Measurements from ENCODE around the gene PPFIBP2. TPM values are rescaled to one million over a fixed set of nuclear protein-coding genes. Genes with fewer than 3 reads are reported as not detected.

The PPFIBP2 gene
- total and polyA plus RNA-seq, 10 of the 15 experiments (the other 5 are each of a cell fraction or from before 2014, with no cell fraction given), result 17.3 to 56.3 (median 39.2) TPM

DNA sequence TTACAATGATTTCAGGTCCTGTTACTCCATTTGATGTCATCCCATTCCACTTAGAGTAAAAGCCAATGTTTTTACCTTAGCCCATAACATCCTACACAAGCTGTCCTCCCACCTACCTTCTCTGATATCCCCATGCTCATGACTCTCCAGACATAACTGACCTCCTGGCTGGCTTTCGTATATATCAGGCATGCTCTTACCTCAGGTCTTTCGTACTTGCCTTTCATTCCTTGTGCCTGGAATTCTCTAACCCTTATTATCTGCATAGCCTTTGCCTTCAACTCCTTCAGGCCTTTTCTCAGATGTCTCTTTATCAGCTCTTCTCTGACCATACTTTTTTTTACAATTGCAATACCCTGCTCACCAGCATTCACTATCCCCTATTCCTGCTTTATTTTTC lies 169.8 kb downstream of the PPFIBP2 start (continued):
- TF ChIP-seq ZNF274 (IDR thresholded peaks at IDR 0.05; ENCODE audit: insufficient read depth, insufficient read length), result no peak
- TF ChIP-seq ASH2L (IDR thresholded peaks at IDR 0.05; ENCODE audit: borderline replicate concordance, low read depth), result no peak
- TF ChIP-seq, protein P1, sequence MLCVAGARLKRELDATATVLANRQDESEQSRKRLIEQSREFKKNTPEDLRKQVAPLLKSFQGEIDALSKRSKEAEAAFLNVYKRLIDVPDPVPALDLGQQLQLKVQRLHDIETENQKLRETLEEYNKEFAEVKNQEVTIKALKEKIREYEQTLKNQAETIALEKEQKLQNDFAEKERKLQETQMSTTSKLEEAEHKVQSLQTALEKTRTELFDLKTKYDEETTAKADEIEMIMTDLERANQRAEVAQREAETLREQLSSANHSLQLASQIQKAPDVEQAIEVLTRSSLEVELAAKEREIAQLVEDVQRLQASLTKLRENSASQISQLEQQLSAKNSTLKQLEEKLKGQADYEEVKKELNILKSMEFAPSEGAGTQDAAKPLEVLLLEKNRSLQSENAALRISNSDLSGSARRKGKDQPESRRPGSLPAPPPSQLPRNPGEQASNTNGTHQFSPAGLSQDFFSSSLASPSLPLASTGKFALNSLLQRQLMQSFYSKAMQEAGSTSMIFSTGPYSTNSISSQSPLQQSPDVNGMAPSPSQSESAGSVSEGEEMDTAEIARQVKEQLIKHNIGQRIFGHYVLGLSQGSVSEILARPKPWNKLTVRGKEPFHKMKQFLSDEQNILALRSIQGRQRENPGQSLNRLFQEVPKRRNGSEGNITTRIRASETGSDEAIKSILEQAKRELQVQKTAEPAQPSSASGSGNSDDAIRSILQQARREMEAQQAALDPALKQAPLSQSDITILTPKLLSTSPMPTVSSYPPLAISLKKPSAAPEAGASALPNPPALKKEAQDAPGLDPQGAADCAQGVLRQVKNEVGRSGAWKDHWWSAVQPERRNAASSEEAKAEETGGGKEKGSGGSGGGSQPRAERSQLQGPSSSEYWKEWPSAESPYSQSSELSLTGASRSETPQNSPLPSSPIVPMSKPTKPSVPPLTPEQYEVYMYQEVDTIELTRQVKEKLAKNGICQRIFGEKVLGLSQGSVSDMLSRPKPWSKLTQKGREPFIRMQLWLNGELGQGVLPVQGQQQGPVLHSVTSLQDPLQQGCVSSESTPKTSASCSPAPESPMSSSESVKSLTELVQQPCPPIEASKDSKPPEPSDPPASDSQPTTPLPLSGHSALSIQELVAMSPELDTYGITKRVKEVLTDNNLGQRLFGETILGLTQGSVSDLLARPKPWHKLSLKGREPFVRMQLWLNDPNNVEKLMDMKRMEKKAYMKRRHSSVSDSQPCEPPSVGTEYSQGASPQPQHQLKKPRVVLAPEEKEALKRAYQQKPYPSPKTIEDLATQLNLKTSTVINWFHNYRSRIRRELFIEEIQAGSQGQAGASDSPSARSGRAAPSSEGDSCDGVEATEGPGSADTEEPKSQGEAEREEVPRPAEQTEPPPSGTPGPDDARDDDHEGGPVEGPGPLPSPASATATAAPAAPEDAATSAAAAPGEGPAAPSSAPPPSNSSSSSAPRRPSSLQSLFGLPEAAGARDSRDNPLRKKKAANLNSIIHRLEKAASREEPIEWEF (IDR thresholded peaks at IDR 0.05; ENCODE audit: insufficient replicate concordance, low read depth, low read length), result no peak
- TF ChIP-seq, protein P2, sequence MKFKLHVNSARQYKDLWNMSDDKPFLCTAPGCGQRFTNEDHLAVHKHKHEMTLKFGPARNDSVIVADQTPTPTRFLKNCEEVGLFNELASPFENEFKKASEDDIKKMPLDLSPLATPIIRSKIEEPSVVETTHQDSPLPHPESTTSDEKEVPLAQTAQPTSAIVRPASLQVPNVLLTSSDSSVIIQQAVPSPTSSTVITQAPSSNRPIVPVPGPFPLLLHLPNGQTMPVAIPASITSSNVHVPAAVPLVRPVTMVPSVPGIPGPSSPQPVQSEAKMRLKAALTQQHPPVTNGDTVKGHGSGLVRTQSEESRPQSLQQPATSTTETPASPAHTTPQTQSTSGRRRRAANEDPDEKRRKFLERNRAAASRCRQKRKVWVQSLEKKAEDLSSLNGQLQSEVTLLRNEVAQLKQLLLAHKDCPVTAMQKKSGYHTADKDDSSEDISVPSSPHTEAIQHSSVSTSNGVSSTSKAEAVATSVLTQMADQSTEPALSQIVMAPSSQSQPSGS (IDR thresholded peaks at IDR 0.05; ENCODE audit: low read length), result no peak
- no peak for TF ChIP-seq MTA2 (IDR thresholded peaks at IDR 0.05; ENCODE audit: low read depth)

DNA sequence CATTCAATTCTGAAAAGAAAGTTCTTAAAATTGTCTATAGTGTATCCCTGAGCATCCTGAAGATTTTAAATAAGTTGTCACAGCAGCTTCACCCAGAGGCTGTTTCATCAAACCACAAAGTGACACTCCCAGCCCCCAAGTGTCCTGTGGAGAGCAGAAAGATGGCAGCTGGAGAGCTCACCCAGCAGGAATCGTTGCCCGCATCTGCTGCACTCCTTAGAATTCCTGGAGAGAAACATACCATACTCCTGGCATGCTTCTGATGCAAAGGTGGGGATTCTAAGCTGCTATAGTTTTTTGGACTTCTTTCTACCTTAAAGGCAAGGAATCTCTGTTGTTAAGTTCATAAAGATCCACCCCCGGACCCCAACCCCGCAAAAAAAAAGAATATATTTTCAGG lies 173.0 kb downstream of the PPFIBP2 start:
- no peak for TF ChIP-seq KDM1A (IDR thresholded peaks at IDR 0.05; ENCODE audit: borderline replicate concordance)
- TF ChIP-seq POLR2AphosphoS5 (IDR thresholded peaks at IDR 0.05; ENCODE audit: low read length), result no peak
- no peak for TF ChIP-seq IRF4 (IDR thresholded peaks at IDR 0.05; ENCODE audit: low read depth, low read length)
- no peak for TF ChIP-seq RCOR1 (conservative IDR thresholded peaks at IDR 0.05; ENCODE audit: low read depth, low read length)
- no peak for TF ChIP-seq CHD1 (IDR thresholded peaks at IDR 0.05; ENCODE audit: low read depth, low read length)
- TF ChIP-seq SIN3A (IDR thresholded peaks at IDR 0.05; ENCODE audit: low read depth, low read length), result no peak
- no peak for TF ChIP-seq RB1 (IDR thresholded peaks at IDR 0.05; ENCODE audit: borderline replicate concordance)
- TF ChIP-seq STAT1 (conservative IDR thresholded peaks at IDR 0.05), result no peak
- no peak for TF ChIP-seq MXI1 (IDR thresholded peaks at IDR 0.05; ENCODE audit: low read depth, low read length)
- TF ChIP-seq, protein P3, sequence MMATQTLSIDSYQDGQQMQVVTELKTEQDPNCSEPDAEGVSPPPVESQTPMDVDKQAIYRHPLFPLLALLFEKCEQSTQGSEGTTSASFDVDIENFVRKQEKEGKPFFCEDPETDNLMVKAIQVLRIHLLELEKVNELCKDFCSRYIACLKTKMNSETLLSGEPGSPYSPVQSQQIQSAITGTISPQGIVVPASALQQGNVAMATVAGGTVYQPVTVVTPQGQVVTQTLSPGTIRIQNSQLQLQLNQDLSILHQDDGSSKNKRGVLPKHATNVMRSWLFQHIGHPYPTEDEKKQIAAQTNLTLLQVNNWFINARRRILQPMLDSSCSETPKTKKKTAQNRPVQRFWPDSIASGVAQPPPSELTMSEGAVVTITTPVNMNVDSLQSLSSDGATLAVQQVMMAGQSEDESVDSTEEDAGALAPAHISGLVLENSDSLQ (IDR thresholded peaks at IDR 0.05), result no peak
- no peak for ATAC-seq
- H3K27ac ChIP-seq (ENCODE audit: control insufficient read depth, insufficient read depth), result no peak overlapping the region
- H3K9ac ChIP-seq (ENCODE audit: control insufficient read depth, insufficient read depth, low read length), result no peak overlapping the region
- ChIA-PET SMC1A (ENCODE audit: uncharacterized antibody, unreplicated experiment) (interaction anchor here (1.0 to 2.2 kb wide), 6 partner anchors 9 to 334 kb away, joined by 3 to 8 read pairs (median 5); no protein-coding TSS in a partner anchor), POLR2A (no interaction called here), CTCF (interaction anchor here (0.7 to 5.4 kb wide), 10 partner anchors 8 to 1243 kb away, joined by 3 to 30 read pairs (median 5); partner anchors contain the start of gene PPFIBP2), RAD21 (ENCODE audit: unreplicated experiment) (interaction anchor here (1.2 to 2.4 kb wide), 5 partner anchors 15 to 334 kb away, joined by 3 to 8 read pairs (median 3); no protein-coding TSS in a partner anchor)
- H3K9me3 ChIP-seq (replicated peaks; ENCODE audit: control insufficient read depth, insufficient read depth, low read length), result no peaks in the 10 kb centered on the region
- H3K27me3 ChIP-seq (replicated peaks in 1 of 2; ENCODE audit: control insufficient read depth in 2 of 2, insufficient read depth in 2 of 2, low read length in 1 of 2), result no peaks in the 10 kb centered on the region; a peak in 2 of 4 replicates
- no peaks in the 10 kb centered on the region for H4K20me1 ChIP-seq (ENCODE audit: control insufficient read depth, insufficient read depth)
- DNase-seq (ENCODE audit: low read depth, low spot score), result no peak
- no TSS peak for BruUV-seq (replicated peaks)
- H2AFZ ChIP-seq (ENCODE audit: control insufficient read depth, low read depth, low read length), result no peak overlapping the region
- in situ Hi-C loops (cut with MboI), result no loop called here
- no peak overlapping the region for H3K4me3 ChIP-seq
- WGBS (ENCODE audit: insufficient coverage, insufficient replicate concordance, low lambda C conversion rate, missing lambda C conversion rate), result 41% methylated on average over 4 of the region's 4 CpGs
- FAIRE-seq, result no peak
- H3K4me2 ChIP-seq (ENCODE audit: control insufficient read depth, insufficient read depth), result no peak overlapping the region
- no peaks in the 10 kb centered on the region for H3K36me3 ChIP-seq (ENCODE audit: control insufficient read depth in 2 of 2, insufficient read depth in 2 of 2, low read length in 1 of 2)
- no peaks in the 10 kb centered on the region for H3K4me1 ChIP-seq (ENCODE audit: control insufficient read depth, insufficient read depth, low read length)
- intact Hi-C loops (cut with micrococcal nuclease; ENCODE audit: unreplicated experiment), result loop anchor here (5.0 kb wide), 2 partner anchors 174 to 874 kb away; partner anchors contain the start of gene PPFIBP2
- H3K79me2 ChIP-seq (ENCODE audit: control insufficient read depth, insufficient read depth, low read length), result no peaks in the 10 kb centered on the region

Measured in GM12878 (cell line).